ENCODE data around the gene CASP10. TPM values are rescaled to one million over a fixed set of nuclear protein-coding genes. Genes with fewer than 3 reads are reported as not detected.

The CASP10 gene
- total RNA-seq, 1 donor from 2014 or later, result 46.2 TPM

GRCh38 chr2:201196003-201196402 is 13.1 kb downstream of the CASP10 start:
- no peak for DNase-seq (ENCODE audit: low read depth in 2 of 2)

GRCh38 chr2:201196803-201197202 is 13.9 kb downstream of the CASP10 start:
- no peak for DNase-seq (ENCODE audit: low read depth in 2 of 2)

GRCh38 chr2:201197781-201198180 is 14.8 kb downstream of the CASP10 start:
- DNase-seq (ENCODE audit: low read depth in 2 of 2), result no peak

- no peak for DNase-seq (ENCODE audit: low read depth in 2 of 2)
Observed at GRCh38 chr2:201199847-201200246, 16.9 kb downstream of the CASP10 start.

GRCh38 chr2:201200345-201200744 is 17.4 kb downstream of the CASP10 start:
- no peak for DNase-seq (ENCODE audit: low read depth in 2 of 2)

- no peak for DNase-seq (ENCODE audit: low read depth in 2 of 2)
Observed at GRCh38 chr2:201201371-201201770, 18.4 kb downstream of the CASP10 start.

GRCh38 chr2:201203916-201204654 is 21.1 kb downstream of the CASP10 start:
- no peak for DNase-seq (ENCODE audit: low read depth in 2 of 2)

GRCh38 chr2:201204655-201205514 is 21.9 kb downstream of the CASP10 start:
- no peak for DNase-seq (ENCODE audit: low read depth in 2 of 2)

GRCh38 chr2:201205515-201205849 is 22.5 kb downstream of the CASP10 start:
- no peak for DNase-seq (ENCODE audit: low read depth in 2 of 2)

- DNase-seq (ENCODE audit: low read depth in 2 of 2), result no peak
Observed at GRCh38 chr2:201208563-201209252, 25.8 kb downstream of the CASP10 start.

- DNase-seq (ENCODE audit: low read depth in 2 of 2), result no peak
Observed at GRCh38 chr2:201215963-201216362, 33.0 kb downstream of the CASP10 start.

- DNase-seq (ENCODE audit: low read depth in 2 of 2), result no peak
Observed at GRCh38 chr2:201216918-201217317, 34.0 kb downstream of the CASP10 start.

GRCh38 chr2:201218780-201219179 is 35.8 kb downstream of the CASP10 start:
- peak in 1 of 2 donors; percentile 61 for DNase-seq (ENCODE audit: low read depth in 2 of 2)

GRCh38 chr2:201219328-201220096 is 36.6 kb downstream of the CASP10 start:
- DNase-seq (ENCODE audit: low read depth in 2 of 2), result no peak

- DNase-seq (ENCODE audit: low read depth in 2 of 2), result peak; percentile 50 to 88
Observed at GRCh38 chr2:201220102-201220570, 37.2 kb downstream of the CASP10 start.

GRCh38 chr2:201223089-201224073 is 40.4 kb downstream of the CASP10 start:
- no peak for DNase-seq (ENCODE audit: low read depth in 2 of 2)

GRCh38 chr2:201228271-201228911 is 45.5 kb downstream of the CASP10 start:
- DNase-seq (ENCODE audit: low read depth in 2 of 2), result peak in 1 of 2 donors; percentile 57

- DNase-seq (ENCODE audit: low read depth in 2 of 2), result no peak
Observed at GRCh38 chr2:201228912-201229290, 46.0 kb downstream of the CASP10 start.

GRCh38 chr2:201231781-201232466 is 49.0 kb downstream of the CASP10 start:
- DNase-seq (ENCODE audit: low read depth in 2 of 2), result peak; percentile 93 to 96
